Measurements from ENCODE around the gene SMAD3. TPM values are rescaled to one million over a fixed set of nuclear protein-coding genes. Genes with fewer than 3 reads are reported as not detected.

The SMAD3 gene
- total RNA-seq, 1 experiment from 2014 or later = 89.2 TPM

DNA sequence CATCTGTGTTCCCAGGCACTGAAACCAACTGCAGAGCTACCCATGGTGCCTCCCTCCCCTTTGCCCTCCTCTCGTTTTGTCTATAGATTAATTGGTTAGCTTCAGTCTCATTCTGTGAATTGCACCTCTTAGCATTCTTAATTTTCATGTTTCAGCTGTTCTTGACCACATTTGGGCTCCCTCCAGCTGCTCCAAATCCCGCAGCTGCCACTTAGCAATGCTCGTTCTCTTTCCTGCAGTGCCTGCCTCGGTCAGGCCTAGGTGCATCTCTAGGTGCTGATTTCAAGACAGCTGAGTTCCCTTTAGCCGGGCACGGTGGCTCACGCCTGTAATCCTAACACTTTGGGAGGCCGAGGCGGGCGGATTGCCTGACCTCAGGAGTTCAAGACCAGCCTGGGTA is 47.0 kb upstream of the SMAD3 start (continued):
- no peak for TF ChIP-seq CTCF (IDR thresholded peaks at IDR 0.05 in 2 of 3, conservative IDR thresholded peaks at IDR 0.05 in 1 of 3; ENCODE audit: borderline replicate concordance in 1 of 3, insufficient read depth in 1 of 3, low read depth in 2 of 3, low read length in 2 of 3)
- TF ChIP-seq SIN3A (IDR thresholded peaks at IDR 0.05; ENCODE audit: low read depth) = no peak
- no peak for TF ChIP-seq POLR2AphosphoS5 (IDR thresholded peaks at IDR 0.05; ENCODE audit: low read depth, low read length)

DNA sequence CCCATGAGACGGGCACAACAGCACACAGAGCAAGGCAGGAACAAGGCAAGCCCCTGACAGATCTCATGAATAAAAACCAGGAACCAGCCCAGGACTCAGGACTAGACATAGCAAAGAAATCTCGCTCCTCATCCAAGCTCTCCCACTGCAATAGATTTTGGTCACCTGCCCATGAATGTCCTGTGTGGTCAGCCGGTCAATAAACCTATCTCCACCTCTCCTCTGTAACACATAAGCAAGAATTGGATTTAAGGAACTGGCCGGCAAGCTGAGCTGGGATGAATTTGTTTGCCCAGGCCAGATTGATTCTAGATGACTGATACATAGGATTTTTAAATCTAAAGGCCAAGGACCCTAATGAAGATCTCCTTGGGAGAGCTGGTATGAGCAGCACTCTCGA is 46.3 kb upstream of the SMAD3 start:
- Histone ChIP-seq H3K9me3 (ENCODE audit: control insufficient read depth in 1 of 2, insufficient read depth in 1 of 2, low read depth in 1 of 2, low read length in 2 of 2) (no peaks in the 10 kb centered on the region), H4K20me1 (ENCODE audit: insufficient read depth) (no peaks in the 10 kb centered on the region), H3K4me1 (ENCODE audit: control insufficient read depth in 1 of 2, insufficient read depth in 2 of 2, low read length in 2 of 2) (peaks cover 18 to 38% of the 10 kb centered on the region in 2 experiments), H3K9ac (ENCODE audit: low read length) (no peak overlapping the region), H3K9me2 (ENCODE audit: insufficient read depth) (no peaks in the 10 kb centered on the region), H2AFZ (ENCODE audit: low read depth, low read length, poor library complexity, severe bottlenecking) (no peak overlapping the region), H3K27ac (ENCODE audit: low read depth, low read length) (no peak overlapping the region), H3K36me3 (ENCODE audit: control insufficient read depth in 1 of 2, insufficient read depth in 2 of 2, low read length in 2 of 2) (no peaks in the 10 kb centered on the region), H3K79me2 (ENCODE audit: insufficient read depth, low read length) (no peaks in the 10 kb centered on the region), H3K4me2 (ENCODE audit: low read length) (no peak overlapping the region), H3K4me3 (replicated peaks in 1 of 2; ENCODE audit: low read depth in 1 of 2, low read length in 2 of 2) (no peak overlapping the region), H3K27me3 (ENCODE audit: insufficient read depth, low read length) (no peaks in the 10 kb centered on the region)
- no TSS peak for BruUV-seq (replicated peaks)
- POLR2A ChIA-PET = no interaction called here
- intact Hi-C loops (cut with micrococcal nuclease) = no loop called here
- RAD21 ChIA-PET (ENCODE audit: low non-redundant PET in 1 of 2, low total read pairs in 2 of 2, uncharacterized antibody in 2 of 2, unreplicated experiment in 2 of 2) = no interaction called here
- ATAC-seq = no peak
- CTCF ChIA-PET = no interaction called here
- DNase-seq (ENCODE audit: low read depth, low spot score) = no peak
- no peak for TF ChIP-seq POLR2AphosphoS5 (IDR thresholded peaks at IDR 0.05; ENCODE audit: low read depth, low read length)
- TF ChIP-seq EZH2 (IDR thresholded peaks at IDR 0.05) = no peak
- no peak for TF ChIP-seq CEBPB (IDR thresholded peaks at IDR 0.05; ENCODE audit: low read depth)
- no peak for TF ChIP-seq REST (IDR thresholded peaks at IDR 0.05; ENCODE audit: low read depth)
- TF ChIP-seq ELF1 (IDR thresholded peaks at IDR 0.05; ENCODE audit: borderline replicate concordance, low read depth) = no peak
- no peak for TF ChIP-seq ZBTB33 (IDR thresholded peaks at IDR 0.05; ENCODE audit: extremely low read depth, insufficient replicate concordance, low read length)
- TF ChIP-seq ZFX (IDR thresholded peaks at IDR 0.05) = no peak
- TF ChIP-seq CTCF (IDR thresholded peaks at IDR 0.05 in 2 of 3, conservative IDR thresholded peaks at IDR 0.05 in 1 of 3; ENCODE audit: borderline replicate concordance in 1 of 3, insufficient read depth in 1 of 3, low read depth in 2 of 3, low read length in 2 of 3) = no peak
- no peak for TF ChIP-seq ATF3 (IDR thresholded peaks at IDR 0.05)
- TF ChIP-seq TCF7L2 (IDR thresholded peaks at IDR 0.05; ENCODE audit: borderline replicate concordance, extremely low read depth, insufficient read depth, insufficient read length) = no peak
- TF ChIP-seq SP1 (IDR thresholded peaks at IDR 0.05; ENCODE audit: low read depth) = no peak
- TF ChIP-seq ZNF274 (IDR thresholded peaks at IDR 0.05; ENCODE audit: low read depth, low read length) = no peak
- TF ChIP-seq YY1 (IDR thresholded peaks at IDR 0.05; ENCODE audit: extremely low read depth, insufficient replicate concordance, low read depth, low read length) = no peak
